Testis (tissue), 2 donors: Measurements from ENCODE around the gene ANKRD49.

Experiments
- CTCF ChIP-seq, 3 experiments: fragments of 450-650 bp in 2 of 3; fragments of 200-600 bp in 1 of 3; sonication (generic) in 1 of 3; IDR thresholded peaks; one replicate each; pipeline ENCODE4 v1.5.1; 2016 to 2019; ENCODE audit warnings: antibody characterized with exemption in 3 of 3, mild to moderate bottlenecking in 2 of 3, moderate library complexity in 1 of 3
- POLR2A ChIP-seq: fragments of 450-650 bp; IDR thresholded peaks from one replicate; pipeline ENCODE4 v1.6.1; 2017; ENCODE audit warnings: antibody characterized with exemption, mild to moderate bottlenecking, moderate library complexity

DNA sequence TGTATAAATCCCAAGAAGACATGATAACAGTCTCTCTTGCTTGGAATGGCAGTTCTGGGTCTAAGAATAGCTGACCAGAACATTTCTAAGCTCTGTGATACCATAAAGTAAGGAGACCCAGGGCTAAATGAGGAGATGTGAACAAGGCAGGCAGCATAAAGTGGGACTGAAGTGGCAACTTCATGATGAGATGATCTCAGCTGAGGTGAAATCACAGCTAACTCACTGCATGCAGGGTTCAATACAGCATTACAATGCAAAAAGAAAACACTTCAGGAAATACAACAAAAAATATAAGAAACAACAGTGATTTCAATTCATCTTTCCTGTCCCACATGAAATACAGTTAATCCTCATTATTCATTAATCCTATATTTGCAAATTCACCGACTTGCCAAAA lies 44.8 kb upstream of the ANKRD49 start:
- TF ChIP-seq CTCF (IDR thresholded peaks at IDR 0.05), result no peak
- TF ChIP-seq POLR2A, result no peak
